Hematopoietic multipotent progenitor cell treated with erythropoietin and hydrocortisone succinate and interleukin-3 and kit ligand, for 4 days (in vitro differentiated cells): ENCODE measurements around the gene SIK3.

Experiments used
- DNase-seq: peaks from one replicate; pipeline ENCODE4 v3.0.0-alpha.2; 2015

SIK3 gene

GRCh38 chr11:116925050-116925449 lies 173.2 kb downstream of the SIK3 start:
- DNase-seq, result no peak

GRCh38 chr11:116918925-116919655 lies 179.1 kb downstream of the SIK3 start:
- no peak for DNase-seq

GRCh38 chr11:116917632-116918031 lies 180.6 kb downstream of the SIK3 start:
- DNase-seq, result no peak

GRCh38 chr11:116916886-116917285 lies 181.3 kb downstream of the SIK3 start:
- no peak for DNase-seq

- no peak for DNase-seq
These were observed 182.2 kb downstream of the SIK3 start for GRCh38 chr11:116916052-116916451.

- DNase-seq, result no peak
These were observed 185.2 kb downstream of the SIK3 start for GRCh38 chr11:116913000-116913399.

- no peak for DNase-seq
These were observed 186.1 kb downstream of the SIK3 start for GRCh38 chr11:116911976-116912734.

- no peak for DNase-seq
These were observed 187.4 kb downstream of the SIK3 start for GRCh38 chr11:116910847-116911246.

- no peak for DNase-seq
These were observed 187.8 kb downstream of the SIK3 start for GRCh38 chr11:116910378-116910777.

- DNase-seq, result no peak
These were observed 189.0 kb downstream of the SIK3 start for GRCh38 chr11:116909245-116909644.

GRCh38 chr11:116906479-116906878 lies 191.7 kb downstream of the SIK3 start:
- DNase-seq, result no peak

GRCh38 chr11:116903090-116903489 lies 195.1 kb downstream of the SIK3 start:
- DNase-seq, result no peak

- DNase-seq, result peak; percentile 26
These were observed 196.1 kb downstream of the SIK3 start for GRCh38 chr11:116901964-116902688.

GRCh38 chr11:116901211-116901610 lies 197.0 kb downstream of the SIK3 start:
- DNase-seq, result peak; percentile 54

GRCh38 chr11:116896211-116896610 lies 202.0 kb downstream of the SIK3 start:
- no peak for DNase-seq

- peak; percentile 71 for DNase-seq
These were observed 203.0 kb downstream of the SIK3 start for GRCh38 chr11:116895048-116895757.

- DNase-seq, result no peak
These were observed 204.3 kb downstream of the SIK3 start for GRCh38 chr11:116893906-116894305.

GRCh38 chr11:116893437-116893836 lies 204.8 kb downstream of the SIK3 start:
- DNase-seq, result no peak

GRCh38 chr11:116892374-116892773 lies 205.9 kb downstream of the SIK3 start:
- no peak for DNase-seq

- DNase-seq, result no peak
These were observed 206.5 kb downstream of the SIK3 start for GRCh38 chr11:116891746-116892145.

- no peak for DNase-seq
These were observed 207.6 kb downstream of the SIK3 start for GRCh38 chr11:116890607-116891006.

- peak; percentile 20 for DNase-seq
These were observed 208.0 kb downstream of the SIK3 start for GRCh38 chr11:116890193-116890592.
